Neural progenitor cell (in vitro differentiated cells): ENCODE data around the gene ARHGAP24.

Source experiments
- CTCF ChIP-seq: fragments of 200-600 bp; sonication (generic); IDR thresholded peaks from 2 replicates; pipeline ENCODE4 v1.5.1; 2017; ENCODE audit warnings: antibody characterized with exemption, mild to moderate bottlenecking
- EZH2 ChIP-seq: fragments of 200-600 bp; sonication (generic); IDR thresholded peaks from 2 replicates; pipeline ENCODE4 v1.6.1; 2017; ENCODE audit warnings: antibody characterized with exemption, mild to moderate bottlenecking, moderate library complexity
- EZH2phosphoT487 ChIP-seq: fragments of 200-600 bp; sonication (generic); IDR thresholded peaks from 2 replicates; pipeline ENCODE4 v1.6.1; 2017; ENCODE audit warnings: antibody characterized with exemption

GRCh38 chr4:85431156-85431555, 43.8 kb upstream of the ARHGAP24 start:
- no peak for TF ChIP-seq CTCF
- no peak for TF ChIP-seq EZH2
- TF ChIP-seq EZH2phosphoT487: no peak
